H1 (cell line): Measurements from ENCODE around the gene DYDC2. TPM values are rescaled to one million over a fixed set of nuclear protein-coding genes. Genes with fewer than 3 reads are reported as not detected.

ENCODE experiments used
- CTCF ChIA-PET: fragments of 300-600 bp; sonication (Branson Sonifier 250); formaldehyde crosslinking; loops from one replicate; lab custom pipeline; 2021; ENCODE audit not compliant: partially characterized antibody; lab: Charles Lee
- POLR2A ChIA-PET: fragments of 300-600 bp; sonication (Branson Sonifier 250); formaldehyde crosslinking; loops from one replicate; lab custom pipeline; 2021; ENCODE audit warnings: inconsistent platforms; ENCODE audit not compliant: partially characterized antibody; lab: Charles Lee
- DNase-seq, 2 experiments: peaks; one replicate each; pipeline versions ENCODE4 v3.0.0 to v3.0.0-alpha.2; 2010 to 2022; ENCODE audit warnings: low spot score in 2 of 2, low read depth in 1 of 2, mixed read lengths in 1 of 2
- FAIRE-seq: peaks from 2 replicates; lab custom pipeline; 2011; peaks lifted over from hg19 to GRCh38; lab: Jason Lieb, UNC
- H2AFZ ChIP-seq: 2 replicates; pipeline ENCODE4 v1.8.1; 2012; ENCODE audit warnings: low read length, inconsistent platforms
- H2AK5ac ChIP-seq: 2 replicates; pipeline ENCODE4 v1.6.1; 2013; ENCODE audit warnings: low read depth, low read length
- H2BK120ac ChIP-seq: replicated peaks from 2 replicates; pipeline ENCODE3; 2013; ENCODE audit warnings: low read depth, low read length, inconsistent platforms
- H2BK12ac ChIP-seq: 2 replicates; pipeline ENCODE4 v1.6.1; 2013; ENCODE audit warnings: low read depth, low read length
- H2BK15ac ChIP-seq: 2 replicates; pipeline ENCODE4 v1.6.1; 2013; ENCODE audit warnings: low read length
- H2BK20ac ChIP-seq: 2 replicates; pipeline ENCODE4 v1.6.1; 2013; ENCODE audit warnings: low read length
- H2BK5ac ChIP-seq: 2 replicates; pipeline ENCODE4 v1.6.1; 2013; ENCODE audit warnings: low read depth, low read length
- H3K14ac ChIP-seq: 2 replicates; pipeline ENCODE4 v1.6.1; 2013; ENCODE audit warnings: inconsistent platforms; ENCODE audit not compliant: insufficient read length
- H3K18ac ChIP-seq: 2 replicates; pipeline ENCODE4 v1.6.1; 2013; ENCODE audit warnings: low read length; ENCODE audit errors: extremely low read depth
- H3K23ac ChIP-seq: 2 replicates; pipeline ENCODE4 v1.6.1; 2013; ENCODE audit warnings: inconsistent platforms; ENCODE audit not compliant: insufficient read length
- H3K23me2 ChIP-seq: 2 replicates; pipeline ENCODE4 v1.6.1; 2013; ENCODE audit warnings: low read depth, low read length
- H3K27ac ChIP-seq: 2 replicates; pipeline ENCODE4 v1.6.1; 2011; ENCODE audit warnings: low read depth, low read length, inconsistent platforms
- H3K27me3 ChIP-seq, 4 experiments: replicated peaks in 1 of 4; 1 replicate in 1 of 4; 2 replicates in 3 of 4; pipeline versions ENCODE4 v1.6.1 to v1.8.1; 2011 to 2013; ENCODE audit warnings: low read length in 3 of 4, mild to moderate bottlenecking in 3 of 4, inconsistent platforms in 2 of 4, mixed read lengths in 2 of 4, moderate library complexity in 1 of 4; ENCODE audit not compliant: control insufficient read depth in 3 of 4, insufficient read depth in 3 of 4; ENCODE audit errors: extremely low read depth in 1 of 4
- H3K36me3 ChIP-seq, 4 experiments: 2 replicates each; pipeline versions ENCODE4 v1.6.1 to v1.8.1; 2011 to 2013; ENCODE audit warnings: mild to moderate bottlenecking in 4 of 4, low read length in 3 of 4, moderate library complexity in 2 of 4, control low read depth in 1 of 4, inconsistent platforms in 1 of 4; ENCODE audit not compliant: insufficient read depth in 4 of 4, control insufficient read depth in 2 of 4
- H3K4ac ChIP-seq: replicated peaks from 2 replicates; pipeline ENCODE3; 2013; ENCODE audit warnings: low read length, low read depth, mixed read lengths, inconsistent platforms; ENCODE audit not compliant: insufficient read length
- H3K4me1 ChIP-seq, 4 experiments: replicated peaks in 1 of 4; 1 replicate in 1 of 4; 2 replicates in 3 of 4; pipeline versions ENCODE4 v1.6.1 to v1.8.1; 2011 to 2013; ENCODE audit warnings: low read length in 3 of 4, inconsistent platforms in 2 of 4, mixed read lengths in 1 of 4; ENCODE audit not compliant: insufficient read depth in 4 of 4, control insufficient read depth in 3 of 4
- H3K4me2 ChIP-seq, 2 experiments: 2 replicates each; pipeline versions ENCODE4 v1.6.1 to v1.8.1; 2011 to 2013; ENCODE audit warnings: low read depth in 2 of 2, low read length in 2 of 2, control low read depth in 1 of 2, inconsistent platforms in 1 of 2, mild to moderate bottlenecking in 1 of 2; ENCODE audit not compliant: insufficient read depth in 1 of 2
- H3K4me3 ChIP-seq, 4 experiments: fragments of 200-600, 300-600 bp in 1 of 4; sonication (generic), shearing (Covaris generic), sonication (Bioruptor Twin) in 1 of 4; 2 replicates each; pipeline versions ENCODE4 v1.5.1 to v1.8.1; 2011 to 2016; ENCODE audit warnings: low read length in 4 of 4, low read depth in 3 of 4, control low read depth in 2 of 4, inconsistent platforms in 2 of 4, mild to moderate bottlenecking in 2 of 4, mixed read lengths in 1 of 4, moderate library complexity in 1 of 4; ENCODE audit not compliant: insufficient read depth in 2 of 4; ENCODE audit errors: extremely low read depth in 1 of 4
- H3K56ac ChIP-seq: replicated peaks from 2 replicates; pipeline ENCODE3; 2013; ENCODE audit warnings: low read depth, mild to moderate bottlenecking, mixed read lengths, low read length, inconsistent platforms; ENCODE audit not compliant: insufficient read length
- H3K79me1 ChIP-seq: 2 replicates; pipeline ENCODE4 v1.6.1; 2013; ENCODE audit warnings: low read depth, low read length, control low read depth
- H3K79me2 ChIP-seq, 2 experiments: 2 replicates each; pipeline versions ENCODE4 v1.6.1 to v1.8.1; 2012 to 2013; ENCODE audit warnings: low read length in 2 of 2, mild to moderate bottlenecking in 2 of 2, inconsistent platforms in 1 of 2; ENCODE audit not compliant: insufficient read depth in 2 of 2, control insufficient read depth in 1 of 2
- H3K9ac ChIP-seq, 4 experiments: replicated peaks in 1 of 4; 1 replicate in 1 of 4; 2 replicates in 3 of 4; pipeline versions ENCODE4 v1.6.1 to v1.8.1; 2011 to 2013; ENCODE audit warnings: low read depth in 3 of 4, low read length in 3 of 4, control low read depth in 2 of 4, mild to moderate bottlenecking in 2 of 4, moderate library complexity in 2 of 4, inconsistent platforms in 1 of 4; ENCODE audit errors: extremely low read depth in 1 of 4
- H3K9me3 ChIP-seq, 2 experiments: 2 replicates each; pipeline versions ENCODE4 v1.6.1 to v1.8.1; 2012 to 2013; ENCODE audit warnings: mild to moderate bottlenecking in 2 of 2, moderate library complexity in 2 of 2, control low read depth in 1 of 2, inconsistent platforms in 1 of 2, low read depth in 1 of 2, low read length in 1 of 2, mixed read lengths in 1 of 2; ENCODE audit not compliant: insufficient read depth in 2 of 2
- H4K20me1 ChIP-seq, 2 experiments: replicated peaks in 1 of 2; 2 replicates each; pipeline versions ENCODE3 to v1.8.1; 2011 to 2013; ENCODE audit warnings: inconsistent platforms in 2 of 2, low read length in 2 of 2, mild to moderate bottlenecking in 1 of 2; ENCODE audit not compliant: insufficient read depth in 2 of 2, control insufficient read depth in 1 of 2
- H4K5ac ChIP-seq: 2 replicates; pipeline ENCODE4 v1.6.1; 2013; ENCODE audit warnings: low read length, low read depth, mixed read lengths, inconsistent platforms; ENCODE audit not compliant: insufficient read length
- H4K8ac ChIP-seq: 2 replicates; pipeline ENCODE4 v1.8.0; 2013; ENCODE audit warnings: mild to moderate bottlenecking, moderate library complexity, low read length, inconsistent platforms; ENCODE audit not compliant: insufficient read depth; ENCODE audit errors: extremely low read depth
- H4K91ac ChIP-seq: replicated peaks from 2 replicates; pipeline ENCODE3; 2013; ENCODE audit warnings: low read length, mixed read lengths, inconsistent platforms; ENCODE audit not compliant: insufficient read length
- CHD1 ChIP-seq: IDR thresholded peaks from 2 replicates; pipeline ENCODE4 v1.6.1; 2012; ENCODE audit warnings: low read depth, low read length, improper control_type of control experiment
- CHD2 ChIP-seq: IDR thresholded peaks from 2 replicates; pipeline ENCODE4 v1.6.1; 2012; ENCODE audit warnings: low read length, improper control_type of control experiment
- CTCF ChIP-seq, 3 experiments: IDR thresholded peaks; 1 replicate in 2 of 3; 2 replicates in 1 of 3; pipeline versions ENCODE4 v1.5.1 to v1.6.1; 2011; ENCODE audit warnings: low read length in 3 of 3, mild to moderate bottlenecking in 3 of 3, inconsistent platforms in 2 of 3, low read depth in 1 of 3, moderate library complexity in 1 of 3; ENCODE audit not compliant: insufficient read depth in 1 of 3; ENCODE audit errors: control extremely low read depth in 1 of 3
- HDAC6 ChIP-seq: IDR thresholded peaks from one replicate; pipeline ENCODE4 v1.7.1; 2012; ENCODE audit warnings: low read depth, mild to moderate bottlenecking, inconsistent platforms, low read length, moderate library complexity
- POU5F1 ChIP-seq: IDR thresholded peaks from 2 replicates; pipeline ENCODE4 v1.6.1; 2011; ENCODE audit warnings: low read depth, mild to moderate bottlenecking, low read length, moderate library complexity
- RFX5 ChIP-seq: IDR thresholded peaks from 2 replicates; pipeline ENCODE4 v1.6.1; 2011; ENCODE audit warnings: low read depth, low read length, improper control_type of control experiment, borderline replicate concordance
- RNF2 ChIP-seq: fragments of 200-900, 300-1000 bp; sonication (generic); IDR thresholded peaks from 2 replicates; pipeline ENCODE4 v1.7.1; 2016; ENCODE audit warnings: borderline replicate concordance, low read depth, mild to moderate bottlenecking, antibody characterized with exemption, low read length; ENCODE audit not compliant: poor library complexity, severe bottlenecking; ENCODE audit errors: missing control alignments
- SP1 ChIP-seq: IDR thresholded peaks from 2 replicates; pipeline ENCODE4 v1.6.1; 2011; ENCODE audit warnings: low read depth, low read length
- WGBS, 2 experiments: shearing (Covaris generic) in 1 of 2; methylation state at CpG; one replicate each; pipeline versions ENCODE4 v1.1.6 to v1.1.7; 2013 to 2015; ENCODE audit warnings: low lambda C conversion rate in 2 of 2, mixed read lengths in 2 of 2, inconsistent platforms in 1 of 2, low coverage in 1 of 2, missing lambda C conversion rate in 1 of 2; ENCODE audit not compliant: insufficient replicate concordance in 2 of 2, insufficient coverage in 1 of 2, insufficient read length in 1 of 2; ENCODE audit errors: extremely low coverage in 1 of 2, missing lambda C conversion rate in 1 of 2; 5-methylcytosine and 5-hydroxymethylcytosine counted together
- polyA plus RNA-seq, 7 experiments: library from polyadenylated mRNA; depleted of rRNA in 3 of 7; stranded (reverse) in 5 of 7; unstranded in 2 of 7; fragments of >200 nt in 5 of 7; fragments of 200-250 nt in 2 of 7; gene quantifications; 1 replicate in 5 of 7; 2 replicates in 1 of 7; 4 replicates in 1 of 7; pipeline versions ENCODE4 v1.2.1 to v1.2.3, GENCODE V29; 2011 to 2013; ENCODE audit warnings: missing spikeins in 2 of 7, mixed read lengths in 2 of 7
- total RNA-seq: library from RNA; stranded (reverse); fragmentation: NEBNext Ultra II Directional; extraction: Animal tissue kit (Norgen Biotek cat#: 25700); gene quantifications from 2 replicates; pipeline ENCODE4 v1.2.1, GENCODE V29; 2021

DYDC2 gene
- total and polyA plus RNA-seq, 2 of the 8 experiments (the other 6 are each of a cell fraction or from before 2014, with no cell fraction given): 1.5 to 5.2 TPM

GRCh38 chr10:80392250-80392649 is 35.7 kb downstream of the DYDC2 start:
- H3K4me3 ChIP-seq: no peak overlapping the region
- H2AFZ ChIP-seq: no peak overlapping the region
- H2BK12ac ChIP-seq: no peak overlapping the region
- no peak overlapping the region for H3K9ac ChIP-seq
- no peak overlapping the region for H2BK5ac ChIP-seq
- H3K56ac ChIP-seq: no peak overlapping the region
- DNase-seq (no peak), FAIRE-seq (no peak)
- H4K8ac ChIP-seq: no peak overlapping the region
- H3K14ac ChIP-seq: no peak overlapping the region
- H3K23ac ChIP-seq: no peak overlapping the region
- CTCF ChIA-PET: interaction anchor here (0.7 to 1.5 kb wide), 7 partner anchors 9 to 272 kb away, joined by 3 to 5 read pairs (median 3); no protein-coding TSS in a partner anchor
- no peak overlapping the region for H3K4me2 ChIP-seq
- no peaks in the 10 kb centered on the region; a peak in 1 of 7 replicates for H3K4me1 ChIP-seq
- no peak overlapping the region for H3K18ac ChIP-seq
- no peaks in the 10 kb centered on the region for H3K36me3 ChIP-seq
- no peaks in the 10 kb centered on the region for H3K23me2 ChIP-seq
- 88% methylated on average over 6 of the region's 6 CpGs; no CpG with 5 or more reads in 1 of the 2 experiments for WGBS, 2 experiments
- H2BK20ac ChIP-seq: no peak overlapping the region
- POLR2A ChIA-PET: no interaction called here
- no peaks in the 10 kb centered on the region for H3K9me3 ChIP-seq
- H2BK15ac ChIP-seq: no peak overlapping the region
- H3K79me2 ChIP-seq: no peaks in the 10 kb centered on the region
- no peak overlapping the region for H3K27ac ChIP-seq
- H4K20me1 ChIP-seq: no peaks in the 10 kb centered on the region
- no peak overlapping the region for H4K5ac ChIP-seq
- no peak for TF ChIP-seq CTCF (IDR thresholded peaks at IDR 0.05; ENCODE audit: control extremely low read depth in 1 of 3, insufficient read depth in 1 of 3, low read depth in 1 of 3, low read length in 3 of 3)
- no peak for TF ChIP-seq HDAC6
- TF ChIP-seq CHD1: no peak
- no peak for TF ChIP-seq SP1
- no peak for TF ChIP-seq RNF2
- TF ChIP-seq CHD2: no peak
- no peak for TF ChIP-seq RFX5
- no peak for TF ChIP-seq POU5F1
- TF ChIP-seq, all 59 proteins: peak for 0
- no peaks in the 10 kb centered on the region for H3K79me1 ChIP-seq
- no peak overlapping the region for H2AK5ac ChIP-seq
- H3K27me3 ChIP-seq: no peaks in the 10 kb centered on the region
- H4K91ac ChIP-seq: no peak overlapping the region
- H2BK120ac ChIP-seq: no peak overlapping the region
- H3K4ac ChIP-seq: no peak overlapping the region
